OCI-LY1 (cell line): ENCODE results near the gene TIMP3.
A peak's percentile ranks its signal among the peaks of the same experiment; 100 is the strongest.

Experiments
- H2AFZ ChIP-seq: fragments of 200-600 bp; sonication (generic), shearing (Covaris generic); 2 replicates; pipeline ENCODE4 v1.6.0; 2014; ENCODE audit warnings: antibody characterized with exemption, mild to moderate bottlenecking, low read length
- H3F3A ChIP-seq: fragments of 200-600 bp; sonication (generic), shearing (Covaris generic); 2 replicates; pipeline ENCODE4 v1.6.0; 2014; ENCODE audit warnings: mild to moderate bottlenecking, antibody characterized with exemption, low read length, moderate library complexity; ENCODE audit not compliant: insufficient read depth
- H3K27ac ChIP-seq: fragments of 200-600 bp; sonication (generic); 2 replicates; pipeline ENCODE4 v1.5.1; 2014; ENCODE audit warnings: low read length, mixed run types, mild to moderate bottlenecking, low read depth; ENCODE audit not compliant: poor library complexity, severe bottlenecking
- H3K27me3 ChIP-seq: fragments of 200-600 bp; sonication (generic); 2 replicates; pipeline ENCODE4 v1.6.0; 2014; ENCODE audit warnings: antibody characterized with exemption, mild to moderate bottlenecking, low read length, moderate library complexity; ENCODE audit not compliant: insufficient read depth
- H3K36me3 ChIP-seq: fragments of 200-600 bp; sonication (generic); 2 replicates; pipeline ENCODE4 v1.6.1; 2014; ENCODE audit warnings: mild to moderate bottlenecking, antibody characterized with exemption, low read length, moderate library complexity, mixed read lengths; ENCODE audit not compliant: insufficient read depth
- H3K4me1 ChIP-seq: fragments of 200-600 bp; sonication (generic); 2 replicates; pipeline ENCODE4 v1.5.1; 2014; ENCODE audit warnings: mild to moderate bottlenecking, low read length, moderate library complexity; ENCODE audit not compliant: insufficient read depth, severe bottlenecking
- H3K4me2 ChIP-seq: fragments of 200-600 bp; sonication (generic), shearing (Covaris generic); 2 replicates; pipeline ENCODE4 v1.6.1; 2014; ENCODE audit warnings: low read length
- H3K4me3 ChIP-seq: fragments of 200-600 bp; sonication (generic); 2 replicates; pipeline ENCODE4 v1.5.1; 2014; ENCODE audit warnings: low read length, low read depth, mild to moderate bottlenecking, mixed read lengths; ENCODE audit not compliant: poor library complexity, severe bottlenecking
- H3K79me2 ChIP-seq: fragments of 200-600 bp; shearing (Covaris generic); 2 replicates; pipeline ENCODE4 v1.6.1; 2016; ENCODE audit warnings: mixed run types, low read length, mixed read lengths; ENCODE audit not compliant: insufficient read depth
- H3K9ac ChIP-seq: fragments of 200-600 bp; sonication (generic), shearing (Covaris generic); 2 replicates; pipeline ENCODE4 v1.6.1; 2014; ENCODE audit warnings: mild to moderate bottlenecking, low read length, mixed read lengths
- H3K9me2 ChIP-seq: fragments of 200-600 bp; sonication (generic), shearing (Covaris generic); 2 replicates; pipeline ENCODE4 v1.6.1; 2014; ENCODE audit warnings: low read depth, mild to moderate bottlenecking, low read length, mixed read lengths
- H3K9me3 ChIP-seq: fragments of 200-600 bp; shearing (Covaris generic); 2 replicates; pipeline ENCODE4 v1.6.1; 2014; ENCODE audit warnings: low read length, mixed read lengths
- H4K20me1 ChIP-seq: fragments of 200-600 bp; sonication (generic), shearing (Covaris generic); 2 replicates; pipeline ENCODE4 v1.6.0; 2016; ENCODE audit warnings: mild to moderate bottlenecking, low read length; ENCODE audit not compliant: insufficient read depth
- EZH2 ChIP-seq: fragments of 200-600 bp; sonication (generic), shearing (Covaris generic); IDR thresholded peaks from 2 replicates; pipeline ENCODE4 v1.8.0; 2017; ENCODE audit warnings: borderline replicate concordance, mixed run types, mild to moderate bottlenecking, antibody characterized with exemption, low read length, moderate library complexity, mixed read lengths
- TF ChIP-seq, protein P1 (sequence below): fragments of 200-600 bp; sonication (generic), shearing (Covaris generic); IDR thresholded peaks from 2 replicates; pipeline ENCODE4 v1.5.1; 2017; ENCODE audit warnings: mild to moderate bottlenecking, antibody characterized with exemption, low read length, moderate library complexity, mixed read lengths

The TIMP3 gene

GRCh38 chr22:32832174-32832573, 30.7 kb downstream of the TIMP3 start:
- no peaks in the 10 kb centered on the region for H3K79me2 ChIP-seq
- H3K27me3 ChIP-seq = 0 out of 2 replicates have a peak, but pooled peaks cover 8% of the 10 kb centered on the region
- no peaks in the 10 kb centered on the region for H3F3A ChIP-seq
- no peaks in the 10 kb centered on the region for H3K36me3 ChIP-seq
- no peak overlapping the region for H3K4me2 ChIP-seq
- no peaks in the 10 kb centered on the region for H3K9me3 ChIP-seq
- H3K9ac ChIP-seq = no peak overlapping the region
- no peak overlapping the region for H2AFZ ChIP-seq
- no peaks in the 10 kb centered on the region for H3K9me2 ChIP-seq
- H3K4me1 ChIP-seq = no peaks in the 10 kb centered on the region
- no peak for TF ChIP-seq EZH2
- TF ChIP-seq, protein P1, sequence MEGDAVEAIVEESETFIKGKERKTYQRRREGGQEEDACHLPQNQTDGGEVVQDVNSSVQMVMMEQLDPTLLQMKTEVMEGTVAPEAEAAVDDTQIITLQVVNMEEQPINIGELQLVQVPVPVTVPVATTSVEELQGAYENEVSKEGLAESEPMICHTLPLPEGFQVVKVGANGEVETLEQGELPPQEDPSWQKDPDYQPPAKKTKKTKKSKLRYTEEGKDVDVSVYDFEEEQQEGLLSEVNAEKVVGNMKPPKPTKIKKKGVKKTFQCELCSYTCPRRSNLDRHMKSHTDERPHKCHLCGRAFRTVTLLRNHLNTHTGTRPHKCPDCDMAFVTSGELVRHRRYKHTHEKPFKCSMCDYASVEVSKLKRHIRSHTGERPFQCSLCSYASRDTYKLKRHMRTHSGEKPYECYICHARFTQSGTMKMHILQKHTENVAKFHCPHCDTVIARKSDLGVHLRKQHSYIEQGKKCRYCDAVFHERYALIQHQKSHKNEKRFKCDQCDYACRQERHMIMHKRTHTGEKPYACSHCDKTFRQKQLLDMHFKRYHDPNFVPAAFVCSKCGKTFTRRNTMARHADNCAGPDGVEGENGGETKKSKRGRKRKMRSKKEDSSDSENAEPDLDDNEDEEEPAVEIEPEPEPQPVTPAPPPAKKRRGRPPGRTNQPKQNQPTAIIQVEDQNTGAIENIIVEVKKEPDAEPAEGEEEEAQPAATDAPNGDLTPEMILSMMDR = no peak
- no peaks in the 10 kb centered on the region for H4K20me1 ChIP-seq
- no peak overlapping the region for H3K4me3 ChIP-seq
- H3K27ac ChIP-seq = no peak overlapping the region

GRCh38 chr22:32836280-32837123, 35.0 kb downstream of the TIMP3 start:
- Histone ChIP-seq H3F3A (no peaks in the 10 kb centered on the region), H3K4me3 (no peak overlapping the region), H3K9ac (no peak overlapping the region), H3K27ac (no peak overlapping the region), H3K9me3 (no peaks in the 10 kb centered on the region), H3K4me2 (no peak overlapping the region), H4K20me1 (no peaks in the 10 kb centered on the region), H3K9me2 (no peaks in the 10 kb centered on the region), H3K4me1 (no peaks in the 10 kb centered on the region), H3K27me3 (no peaks in the 10 kb centered on the region), H3K36me3 (no peaks in the 10 kb centered on the region), H2AFZ (no peak overlapping the region), H3K79me2 (no peaks in the 10 kb centered on the region)
- TF ChIP-seq, protein P1 = peak; percentile 39; the same call in 1 of the 2 replicates
- no peak for TF ChIP-seq EZH2

DNA sequence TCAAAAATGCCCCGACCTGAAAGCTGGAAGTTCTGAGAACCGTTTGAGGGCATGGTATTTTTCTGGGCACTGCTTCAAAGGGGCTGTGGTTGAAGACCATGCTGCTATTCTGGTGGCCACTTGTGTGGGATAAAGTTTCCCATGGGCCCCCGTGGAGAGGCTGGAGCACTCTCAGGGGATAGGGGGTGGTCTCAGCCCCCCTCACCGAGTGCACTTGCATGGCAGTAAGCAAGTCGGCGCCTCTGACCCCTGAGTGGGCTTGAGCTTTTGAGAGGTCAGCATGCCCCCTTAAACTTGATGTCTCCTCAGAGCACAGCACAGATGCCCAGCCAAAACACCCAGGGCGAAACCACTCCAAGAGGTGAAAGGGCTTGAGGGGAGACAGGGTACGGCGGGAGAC, 35.6 kb downstream of the TIMP3 start:
- Histone ChIP-seq H3K4me3 (no peak overlapping the region), H3K4me1 (no peaks in the 10 kb centered on the region), H3K9me3 (no peaks in the 10 kb centered on the region), H2AFZ (no peak overlapping the region), H3K27me3 (no peaks in the 10 kb centered on the region), H3F3A (no peaks in the 10 kb centered on the region), H3K27ac (no peak overlapping the region), H3K4me2 (no peak overlapping the region), H4K20me1 (no peaks in the 10 kb centered on the region), H3K36me3 (no peaks in the 10 kb centered on the region), H3K79me2 (no peaks in the 10 kb centered on the region), H3K9ac (no peak overlapping the region), H3K9me2 (no peaks in the 10 kb centered on the region)
- TF ChIP-seq, protein P1 = no peak
- TF ChIP-seq EZH2 = no peak
